GM23248 (cell line): ENCODE results near the gene CAPS. TPM values are rescaled to one million over a fixed set of nuclear protein-coding genes. Genes with fewer than 3 reads are reported as not detected.
A peak's percentile ranks its signal among the peaks of the same experiment; 100 is the strongest.
"Not testable (repeated sequence)": the region's sequence is repeated elsewhere in the genome, so short reads cannot be mapped to it uniquely, and the experiment has no call there.

Experiments
- DNase-seq: peaks from one replicate; pipeline ENCODE4 v3.0.0-alpha.2; 2015
- H2AFZ ChIP-seq: fragments of 200-600 bp; sonication (generic); 2 replicates; pipeline ENCODE4 v1.6.1; 2016; ENCODE audit warnings: antibody characterized with exemption
- H3F3A ChIP-seq: fragments of 200-600 bp; sonication (generic); 2 replicates; pipeline ENCODE4 v1.6.1; 2016; ENCODE audit warnings: mild to moderate bottlenecking, antibody characterized with exemption, mixed run types; ENCODE audit not compliant: insufficient read depth
- H3K27ac ChIP-seq: fragments of 200-600 bp; sonication (generic); 2 replicates; pipeline ENCODE4 v1.5.1; 2016; ENCODE audit warnings: mild to moderate bottlenecking
- H3K27me3 ChIP-seq: fragments of 200-600 bp; sonication (generic); replicated peaks from 2 replicates; pipeline ENCODE4 v1.6.1; 2016; ENCODE audit warnings: mild to moderate bottlenecking; ENCODE audit not compliant: insufficient read depth
- H3K36me3 ChIP-seq: fragments of 200-600 bp; sonication (generic); 2 replicates; pipeline ENCODE4 v1.6.1; 2016; ENCODE audit warnings: low read depth, mild to moderate bottlenecking
- H3K4me1 ChIP-seq: fragments of 200-600 bp; sonication (generic); 2 replicates; pipeline ENCODE4 v1.6.1; 2016; ENCODE audit warnings: mild to moderate bottlenecking; ENCODE audit not compliant: insufficient read depth
- H3K4me2 ChIP-seq: fragments of 200-600 bp; sonication (generic); one replicate; pipeline ENCODE4 v1.6.1; 2016; ENCODE audit warnings: mild to moderate bottlenecking; ENCODE audit not compliant: unreplicated experiment
- H3K4me3 ChIP-seq: fragments of 200-600 bp; sonication (generic); 2 replicates; pipeline ENCODE4 v1.5.1; 2016; ENCODE audit warnings: mild to moderate bottlenecking
- H3K79me2 ChIP-seq: fragments of 200-600 bp; sonication (generic); 2 replicates; pipeline ENCODE4 v1.6.1; 2016; ENCODE audit warnings: mild to moderate bottlenecking; ENCODE audit not compliant: insufficient read depth
- H3K9ac ChIP-seq: fragments of 200-600 bp; sonication (generic); 2 replicates; pipeline ENCODE4 v1.6.1; 2016; ENCODE audit warnings: mild to moderate bottlenecking
- H3K9me2 ChIP-seq: fragments of 200-600 bp; sonication (generic); 2 replicates; pipeline ENCODE4 v1.6.1; 2016; ENCODE audit warnings: mixed run types, mild to moderate bottlenecking, moderate library complexity; ENCODE audit not compliant: insufficient read depth
- H3K9me3 ChIP-seq: fragments of 200-600 bp; sonication (generic); one replicate; pipeline ENCODE4 v1.6.1; 2017; ENCODE audit warnings: low read depth
- H4K20me1 ChIP-seq: fragments of 200-600 bp; sonication (generic); 2 replicates; pipeline ENCODE4 v1.6.0; 2016; ENCODE audit not compliant: insufficient read depth
- EZH2 ChIP-seq: fragments of 200-600 bp; sonication (generic); IDR thresholded peaks from 2 replicates; pipeline ENCODE4 v1.6.1; 2018; ENCODE audit warnings: antibody characterized with exemption, mild to moderate bottlenecking; ENCODE audit not compliant: insufficient read depth, poor library complexity, severe bottlenecking
- EZH2phosphoT487 ChIP-seq: fragments of 200-600 bp; sonication (generic); IDR thresholded peaks from 2 replicates; pipeline ENCODE4 v1.6.1; 2018; ENCODE audit warnings: antibody characterized with exemption, moderate library complexity, mild to moderate bottlenecking, low read depth; ENCODE audit not compliant: insufficient read depth
- WGBS, 2 experiments: methylation state at CpG; one replicate each; pipeline ENCODE4 v1.1.6; 2015 to 2017; ENCODE audit warnings: low lambda C conversion rate in 2 of 2, low coverage in 1 of 2; ENCODE audit errors: missing lambda C conversion rate in 2 of 2; 5-methylcytosine and 5-hydroxymethylcytosine counted together
- in situ Hi-C: fragments of 300-500 bp; cut with MboI; formaldehyde crosslinking; loops from 2 replicates; pipeline ENCODE4 v1.15.0; 2020
- polyA plus RNA-seq: library from polyadenylated mRNA; unstranded; fragments of >200 nt; fragmentation: Nextera tagmentation; extraction: Ambion mirVana; gene quantifications from 2 replicates; pipeline ENCODE4 v1.2.1, GENCODE V29; 2016
- total RNA-seq: library from RNA; depleted of rRNA; stranded (reverse); fragments of >200 nt; shearing (Covaris generic); gene quantifications from 2 replicates; pipeline ENCODE4 v1.2.3, GENCODE V29; 2014

CAPS gene
- total and polyA plus RNA-seq, 2 experiments from 2014 or later, result 6.7 to 16.1 TPM

DNA sequence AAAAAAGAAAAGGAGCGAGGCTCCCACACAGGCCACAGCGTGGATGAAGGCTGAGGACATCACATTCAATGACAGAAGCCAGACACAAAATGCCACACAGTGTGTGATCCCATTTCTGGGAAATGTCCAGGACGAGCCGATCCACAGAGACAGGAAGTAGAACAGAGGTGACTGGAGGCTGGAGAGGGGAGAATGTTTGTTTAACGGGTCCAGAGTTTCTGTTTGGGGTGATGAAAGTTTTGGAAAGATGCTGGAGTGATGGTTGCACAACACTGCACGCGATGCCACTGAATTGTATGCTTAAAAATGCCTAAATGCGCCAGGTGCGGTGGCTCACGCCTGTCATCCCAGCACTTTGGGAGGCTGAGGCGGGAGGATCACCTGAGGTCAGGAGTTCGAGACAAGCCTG, 43.1 kb upstream of the CAPS start:
- Histone ChIP-seq H3K27me3 (0 out of 2 replicates have a peak, but pooled peaks cover 4% of the 10 kb centered on the region), H2AFZ (no peak overlapping the region), H3K4me2 (no peak overlapping the region), H3K4me1 (no peaks in the 10 kb centered on the region), H3K4me3 (no peak overlapping the region), H3K9ac (no peak overlapping the region), H3K9me3 (no peaks in the 10 kb centered on the region), H3K27ac (no peak overlapping the region), H3K79me2 (no peaks in the 10 kb centered on the region), H3F3A (no peaks in the 10 kb centered on the region), H4K20me1 (no peaks in the 10 kb centered on the region), H3K36me3 (no peaks in the 10 kb centered on the region), H3K9me2 (no peaks in the 10 kb centered on the region)
- no peak for TF ChIP-seq EZH2phosphoT487
- TF ChIP-seq EZH2, result no peak
- in situ Hi-C loops, result no loop called here
- WGBS, 2 experiments, result 64 to 67% methylated on average over 12 of the region's 12 CpGs
- DNase-seq, result no peak

- TF ChIP-seq EZH2, result no peak
- no peak for TF ChIP-seq EZH2phosphoT487
- no peaks in the 10 kb centered on the region for H3K79me2 ChIP-seq
- no peak for DNase-seq
- H2AFZ ChIP-seq, result no peak overlapping the region
- H3K36me3 ChIP-seq, result no peaks in the 10 kb centered on the region
- no peaks in the 10 kb centered on the region for H3K9me3 ChIP-seq
- no peaks in the 10 kb centered on the region for H3K9me2 ChIP-seq
- peaks cover 11% of the 10 kb centered on the region; the same call in 1 of the 2 replicates for H3K27me3 ChIP-seq
- in situ Hi-C loops, result no loop called here
- H3K4me2 ChIP-seq, result no peak overlapping the region
- no peaks in the 10 kb centered on the region for H3F3A ChIP-seq
- no peak overlapping the region for H3K4me3 ChIP-seq
- WGBS, 2 experiments, result 70 to 71% methylated on average over 12 of the region's 12 CpGs
- no peak overlapping the region for H3K27ac ChIP-seq
- H3K4me1 ChIP-seq, result no peaks in the 10 kb centered on the region
- no peak overlapping the region for H3K9ac ChIP-seq
- no peaks in the 10 kb centered on the region for H4K20me1 ChIP-seq
Observed at GRCh38 chr19:5873617-5874199, 40.3 kb upstream of the CAPS start.

- DNase-seq, result peak; percentile 72
- H3K9ac ChIP-seq, H3K36me3 ChIP-seq, H3K4me1 ChIP-seq, H3K9me3 ChIP-seq, H3K4me2 ChIP-seq, H3F3A ChIP-seq, in situ Hi-C loops, H2AFZ ChIP-seq, H3K9me2 ChIP-seq, H4K20me1 ChIP-seq, H3K4me3 ChIP-seq, H3K27ac ChIP-seq, H3K79me2 ChIP-seq: not testable (repeated sequence)
- WGBS, 2 experiments, result 68 to 70% methylated on average over 7 of the region's 7 CpGs
- peaks cover 11% of the 10 kb centered on the region; the same call in 1 of the 2 replicates for H3K27me3 ChIP-seq
Observed at GRCh38 chr19:5874496-5874895, 39.6 kb upstream of the CAPS start.

- H3K27me3 ChIP-seq, result peaks cover 13% of the 10 kb centered on the region; the same call in 1 of the 2 replicates
- peaks cover 3% of the 10 kb centered on the region; the same call in 1 of the 2 replicates for H3K4me1 ChIP-seq
- no peak overlapping the region for H3K4me2 ChIP-seq
- no peaks in the 10 kb centered on the region for H3K79me2 ChIP-seq
- WGBS, 2 experiments, result 58 to 70% methylated on average over 8 of the region's 8 CpGs
- H3K36me3 ChIP-seq, result no peaks in the 10 kb centered on the region
- H3K9me2 ChIP-seq, result no peaks in the 10 kb centered on the region
- no peak overlapping the region for H2AFZ ChIP-seq
- no peak overlapping the region for H3K4me3 ChIP-seq
- DNase-seq, result no peak
- H4K20me1 ChIP-seq, result no peaks in the 10 kb centered on the region
- H3K9ac ChIP-seq, result no peak overlapping the region
- in situ Hi-C loops, result no loop called here
- no peak overlapping the region for H3K27ac ChIP-seq
- no peaks in the 10 kb centered on the region for H3F3A ChIP-seq
- TF ChIP-seq EZH2, result no peak
- TF ChIP-seq EZH2phosphoT487, result no peak
- no peaks in the 10 kb centered on the region for H3K9me3 ChIP-seq
Observed at GRCh38 chr19:5877427-5877826, 36.6 kb upstream of the CAPS start.

DNA sequence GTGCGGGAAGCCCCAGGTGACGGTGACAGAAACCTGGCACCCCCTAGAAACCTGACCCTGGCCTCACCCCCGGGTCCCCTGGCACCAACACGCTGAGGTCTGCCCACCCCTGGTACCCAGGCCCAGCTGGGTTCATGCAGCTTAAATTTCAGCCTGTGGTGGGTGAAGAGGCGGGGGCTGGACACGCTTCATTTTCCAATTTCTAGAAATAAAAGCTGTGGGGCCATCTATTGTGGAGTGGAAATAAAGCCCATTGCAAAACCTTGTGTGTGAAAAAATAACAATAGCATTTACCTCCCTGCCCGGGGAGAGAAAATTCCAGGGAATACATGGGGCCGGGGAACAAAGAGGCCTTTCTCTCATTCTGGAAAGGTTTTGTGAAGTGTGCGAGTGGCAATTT, 36.2 kb upstream of the CAPS start:
- no peaks in the 10 kb centered on the region for H3K9me3 ChIP-seq
- no peaks in the 10 kb centered on the region for H3K9me2 ChIP-seq
- no peak overlapping the region for H2AFZ ChIP-seq
- no peak for DNase-seq
- H3K27ac ChIP-seq, result no peak overlapping the region
- H3K4me3 ChIP-seq, result no peak overlapping the region
- H3K9ac ChIP-seq, result no peak overlapping the region
- 56 to 60% methylated on average over 9 of the region's 9 CpGs for WGBS, 2 experiments
- no peaks in the 10 kb centered on the region for H4K20me1 ChIP-seq
- no peak overlapping the region for H3K4me2 ChIP-seq
- H3K4me1 ChIP-seq, result peaks cover 3% of the 10 kb centered on the region; the same call in 1 of the 2 replicates
- no peaks in the 10 kb centered on the region for H3K36me3 ChIP-seq
- no peaks in the 10 kb centered on the region for H3K79me2 ChIP-seq
- H3K27me3 ChIP-seq, result peaks cover 13% of the 10 kb centered on the region; the same call in 1 of the 2 replicates
- in situ Hi-C loops, result no loop called here
- no peaks in the 10 kb centered on the region for H3F3A ChIP-seq
- TF ChIP-seq EZH2phosphoT487 (no peak), EZH2 (no peak)
